ENCODE data around the gene PRPS1L1. TPM values are rescaled to one million over a fixed set of nuclear protein-coding genes. Genes with fewer than 3 reads are reported as not detected.

The PRPS1L1 gene
- total and polyA plus RNA-seq, 2 of the 8 experiments (the other 6 are each of a cell fraction or from before 2014, with no cell fraction given): not detected

- no peak for DNase-seq (ENCODE audit: low read depth in 1 of 2, low spot score in 2 of 2)
- no peaks in the 10 kb centered on the region for H3K79me2 ChIP-seq (ENCODE audit: control insufficient read depth in 1 of 2, insufficient read depth in 2 of 2, low read length in 2 of 2)
- no peaks in the 10 kb centered on the region for H3K9me3 ChIP-seq (ENCODE audit: insufficient read depth in 2 of 2, low read depth in 1 of 2, low read length in 1 of 2)
- TF ChIP-seq KDM1A (IDR thresholded peaks at IDR 0.05; ENCODE audit: borderline replicate concordance, low read length) (no peak), RFX5 (IDR thresholded peaks at IDR 0.05; ENCODE audit: borderline replicate concordance, low read depth, low read length) (no peak), TCF12 (IDR thresholded peaks at IDR 0.05; ENCODE audit: low read depth, low read length) (no peak), SP1 (IDR thresholded peaks at IDR 0.05; ENCODE audit: low read depth, low read length) (no peak), POU5F1 (IDR thresholded peaks at IDR 0.05; ENCODE audit: low read depth, low read length) (no peak), CBX8 (IDR thresholded peaks at IDR 0.05; ENCODE audit: borderline replicate concordance, low read depth, low read length) (no peak), HDAC6 (IDR thresholded peaks at IDR 0.05; ENCODE audit: low read depth, low read length) (no peak), CHD2 (IDR thresholded peaks at IDR 0.05; ENCODE audit: low read length) (no peak)
- TF ChIP-seq, protein P1, sequence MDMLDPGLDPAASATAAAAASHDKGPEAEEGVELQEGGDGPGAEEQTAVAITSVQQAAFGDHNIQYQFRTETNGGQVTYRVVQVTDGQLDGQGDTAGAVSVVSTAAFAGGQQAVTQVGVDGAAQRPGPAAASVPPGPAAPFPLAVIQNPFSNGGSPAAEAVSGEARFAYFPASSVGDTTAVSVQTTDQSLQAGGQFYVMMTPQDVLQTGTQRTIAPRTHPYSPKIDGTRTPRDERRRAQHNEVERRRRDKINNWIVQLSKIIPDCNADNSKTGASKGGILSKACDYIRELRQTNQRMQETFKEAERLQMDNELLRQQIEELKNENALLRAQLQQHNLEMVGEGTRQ (IDR thresholded peaks at IDR 0.05; ENCODE audit: low read length): no peak
- H2BK12ac ChIP-seq (ENCODE audit: low read depth, low read length): no peak overlapping the region
- no peaks in the 10 kb centered on the region for H3K79me1 ChIP-seq (ENCODE audit: low read depth, low read length)
- H2BK5ac ChIP-seq (ENCODE audit: low read depth, low read length): no peak overlapping the region
- H3K9ac ChIP-seq (replicated peaks in 1 of 4; ENCODE audit: extremely low read depth in 1 of 4, low read depth in 3 of 4, low read length in 3 of 4): no peak overlapping the region
- no peak for FAIRE-seq
- H3K23ac ChIP-seq (ENCODE audit: insufficient read length): no peak overlapping the region
- no peaks in the 10 kb centered on the region for H3K36me3 ChIP-seq (ENCODE audit: control insufficient read depth in 2 of 4, insufficient read depth in 4 of 4, low read length in 3 of 4)
- H3K27me3 ChIP-seq (replicated peaks in 1 of 4; ENCODE audit: control insufficient read depth in 3 of 4, extremely low read depth in 1 of 4, insufficient read depth in 3 of 4, low read length in 3 of 4): no peaks in the 10 kb centered on the region
- no peaks in the 10 kb centered on the region for H4K20me1 ChIP-seq (replicated peaks in 1 of 2; ENCODE audit: control insufficient read depth in 1 of 2, insufficient read depth in 2 of 2, low read length in 2 of 2)
- ChIA-PET POLR2A (ENCODE audit: partially characterized antibody) (no interaction called here), CTCF (ENCODE audit: partially characterized antibody) (no interaction called here)
- no peak overlapping the region for H4K91ac ChIP-seq (replicated peaks; ENCODE audit: insufficient read length, low read length)
- H3K14ac ChIP-seq (ENCODE audit: insufficient read length): no peak overlapping the region
- peak overlapping the region; percentile 40; the same call in 1 of the 2 replicates for H2AFZ ChIP-seq (ENCODE audit: low read length)
- no peak overlapping the region for H4K8ac ChIP-seq (ENCODE audit: extremely low read depth, insufficient read depth, low read length)
- no peak overlapping the region for H2AK5ac ChIP-seq (ENCODE audit: low read depth, low read length)
- H3K4me3 ChIP-seq (ENCODE audit: extremely low read depth in 1 of 4, insufficient read depth in 2 of 4, low read depth in 3 of 4, low read length in 4 of 4): no peak overlapping the region
- no peak overlapping the region for H3K4ac ChIP-seq (replicated peaks; ENCODE audit: insufficient read length, low read depth, low read length)
- no peak overlapping the region for H3K18ac ChIP-seq (ENCODE audit: extremely low read depth, low read length)
- no peak overlapping the region for H2BK120ac ChIP-seq (replicated peaks; ENCODE audit: low read depth, low read length)
- no peak overlapping the region for H2BK15ac ChIP-seq (ENCODE audit: low read length)
- no peak overlapping the region for H2BK20ac ChIP-seq (ENCODE audit: low read length)
- H3K23me2 ChIP-seq (ENCODE audit: low read depth, low read length): no peaks in the 10 kb centered on the region
- no peak overlapping the region for H3K56ac ChIP-seq (replicated peaks; ENCODE audit: insufficient read length, low read depth, low read length)
- no peak overlapping the region for H3K27ac ChIP-seq (ENCODE audit: low read depth, low read length)
- 87% methylated on average over 1 of the region's 1 CpG; no CpG with 5 or more reads in 1 of the 2 experiments for WGBS, 2 experiments (ENCODE audit: extremely low coverage in 1 of 2, insufficient coverage in 1 of 2, insufficient read length in 1 of 2, insufficient replicate concordance in 2 of 2, low coverage in 1 of 2, low lambda C conversion rate in 2 of 2, missing lambda C conversion rate in 1 of 2)
- H4K5ac ChIP-seq (ENCODE audit: insufficient read length, low read depth, low read length): no peak overlapping the region
- no peak overlapping the region for H3K4me2 ChIP-seq (ENCODE audit: insufficient read depth in 1 of 2, low read depth in 2 of 2, low read length in 2 of 2)
- no peaks in the 10 kb centered on the region for H3K4me1 ChIP-seq (replicated peaks in 1 of 4; ENCODE audit: control insufficient read depth in 3 of 4, insufficient read depth in 4 of 4, low read length in 3 of 4)
These were observed 8.1 kb downstream of the PRPS1L1 start for GRCh38 chr7:18019555-18019954.
